ENCODE data around the gene KIF15.
"Not testable (repeated sequence)": the region's sequence is repeated elsewhere in the genome, so short reads cannot be mapped to it uniquely, and the experiment has no call there.

The KIF15 gene

DNA sequence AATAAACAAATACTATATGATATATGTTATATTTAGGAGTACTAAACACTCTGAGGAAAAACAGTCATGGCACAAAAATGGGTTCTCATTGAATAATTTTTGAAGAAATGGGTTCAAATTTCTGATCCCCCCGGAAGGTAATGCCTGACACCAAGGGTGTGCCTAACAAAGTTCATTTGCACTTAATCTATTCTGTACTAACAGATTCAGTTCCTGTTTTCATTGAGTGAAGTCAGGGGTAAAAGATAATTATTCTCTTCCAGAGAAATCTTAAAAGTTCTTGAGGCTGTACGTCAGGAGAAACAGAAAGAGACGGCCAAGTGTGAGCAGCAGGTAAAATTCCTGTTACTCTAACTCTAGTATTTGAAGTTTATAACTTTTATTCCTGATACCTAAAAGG is 65.6 kb downstream of the KIF15 start:
- DNase-seq (ENCODE audit: low read depth), result no peak

DNA sequence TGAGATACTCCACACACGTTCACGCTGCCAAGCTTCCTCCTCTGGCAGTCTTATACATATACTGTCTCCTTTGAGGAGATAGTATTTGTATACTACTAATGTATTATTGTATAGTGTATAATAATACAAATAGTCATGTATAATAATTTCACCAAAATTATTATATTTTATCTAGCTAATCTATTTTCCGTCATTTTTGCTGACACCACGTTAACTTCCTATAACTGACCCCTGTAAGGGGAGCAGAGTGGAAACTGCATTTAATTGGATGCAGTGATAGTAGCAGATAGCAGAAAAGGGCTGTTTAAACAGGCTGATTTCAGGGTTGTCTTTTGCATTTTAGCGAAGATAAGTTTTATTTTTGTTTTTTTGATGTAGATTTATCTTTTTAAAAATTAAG is 69.6 kb downstream of the KIF15 start:
- no peak for DNase-seq (ENCODE audit: low read depth)

DNA sequence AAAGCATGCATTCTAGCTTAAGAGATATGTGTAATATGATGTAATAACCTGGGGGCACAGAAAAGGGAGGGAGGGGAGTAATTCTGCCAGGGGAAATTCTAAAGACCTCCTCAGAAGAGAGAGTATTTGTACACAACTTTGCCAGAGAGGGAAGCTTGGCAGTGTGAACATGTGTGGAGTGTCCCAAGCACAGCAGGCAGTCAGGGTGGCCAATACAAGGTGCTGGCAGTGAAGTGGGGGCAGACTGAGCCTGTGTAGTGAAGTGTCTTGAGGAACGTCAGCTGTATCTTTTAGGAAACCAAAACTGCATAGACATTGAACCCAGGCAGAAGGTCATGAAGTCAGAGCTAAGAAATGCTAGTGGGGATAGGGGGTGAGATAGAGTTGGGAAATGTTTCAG is 70.4 kb downstream of the KIF15 start:
- no peak for DNase-seq (ENCODE audit: low read depth)

DNA sequence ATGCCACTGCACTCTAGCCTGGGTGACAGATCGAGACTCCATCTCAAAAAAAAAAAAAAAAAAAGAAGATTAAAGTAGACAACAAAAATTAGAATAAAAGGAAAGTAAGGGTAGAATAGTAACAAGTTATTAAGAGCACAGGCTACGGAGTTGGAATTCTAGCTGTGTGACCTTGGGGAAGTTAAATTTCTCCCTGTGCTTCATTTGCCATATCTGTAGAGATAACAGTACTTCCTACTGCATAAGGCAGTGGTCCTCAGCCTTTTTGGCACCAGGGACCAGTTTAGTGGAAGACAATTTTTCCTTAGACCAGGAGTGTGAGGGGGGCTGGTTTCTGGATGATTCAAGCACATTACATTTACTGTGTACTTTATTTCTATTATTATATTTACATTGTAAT is 71.4 kb downstream of the KIF15 start:
- no peak for DNase-seq (ENCODE audit: low read depth)

DNA sequence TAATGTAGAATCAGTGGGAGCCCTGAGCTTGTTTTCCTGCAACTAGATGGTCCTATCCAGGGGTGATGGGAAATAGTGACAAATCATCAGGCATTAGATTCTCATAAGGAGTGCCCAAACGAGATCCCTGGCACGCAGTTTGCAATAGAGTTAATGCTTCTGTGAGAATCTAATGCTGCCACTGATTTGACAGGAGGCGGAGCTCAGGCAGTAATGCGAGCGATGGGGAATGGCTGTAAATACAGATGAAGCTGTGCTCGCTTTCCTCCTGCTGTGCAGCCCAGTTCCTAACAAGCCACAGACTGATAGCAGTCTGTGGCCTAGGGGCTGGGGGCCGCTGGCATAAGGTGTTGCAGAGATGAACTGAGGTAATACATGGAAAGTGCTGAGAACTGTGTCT is 71.8 kb downstream of the KIF15 start:
- DNase-seq (ENCODE audit: low read depth), result no peak

DNA sequence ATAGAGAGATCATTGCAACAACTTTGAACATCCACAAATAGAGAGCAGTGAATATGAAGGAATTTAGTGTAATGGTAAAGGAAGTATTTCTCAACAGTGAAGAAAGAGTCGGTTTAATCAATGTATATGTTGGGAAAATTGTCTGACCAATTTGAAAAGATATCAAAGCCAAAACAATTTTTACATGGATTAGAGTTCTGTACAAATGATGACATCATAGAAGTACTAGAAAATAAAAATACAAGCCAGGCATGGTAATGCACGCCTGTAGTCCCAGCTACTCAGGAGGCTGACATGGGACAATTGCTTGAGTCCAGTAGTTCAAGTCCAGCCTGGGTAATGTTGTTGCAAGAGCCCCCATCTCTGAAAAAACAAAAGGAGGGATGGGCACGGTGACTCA is 74.1 kb downstream of the KIF15 start:
- DNase-seq (ENCODE audit: low read depth), result no peak

DNA sequence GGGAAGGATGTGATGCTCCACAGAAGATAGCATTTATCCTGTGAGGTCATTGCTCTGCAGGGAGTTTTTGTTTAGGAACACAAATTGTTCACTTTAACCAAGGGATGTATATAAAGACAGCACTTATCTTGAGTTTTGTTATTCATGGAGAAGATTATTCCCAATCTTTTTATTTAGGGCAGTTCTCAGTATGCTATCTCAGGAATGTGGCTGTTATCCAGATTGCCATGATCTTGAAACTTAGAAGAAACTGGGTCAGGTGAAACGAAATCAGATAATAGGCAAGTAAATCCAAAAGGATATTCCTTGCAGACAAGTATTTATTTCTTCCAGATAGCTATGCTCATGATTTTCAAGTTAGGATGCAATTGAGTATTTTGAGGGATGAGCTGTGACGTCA is 80.8 kb downstream of the KIF15 start:
- DNase-seq (ENCODE audit: low read depth), result no peak

DNA sequence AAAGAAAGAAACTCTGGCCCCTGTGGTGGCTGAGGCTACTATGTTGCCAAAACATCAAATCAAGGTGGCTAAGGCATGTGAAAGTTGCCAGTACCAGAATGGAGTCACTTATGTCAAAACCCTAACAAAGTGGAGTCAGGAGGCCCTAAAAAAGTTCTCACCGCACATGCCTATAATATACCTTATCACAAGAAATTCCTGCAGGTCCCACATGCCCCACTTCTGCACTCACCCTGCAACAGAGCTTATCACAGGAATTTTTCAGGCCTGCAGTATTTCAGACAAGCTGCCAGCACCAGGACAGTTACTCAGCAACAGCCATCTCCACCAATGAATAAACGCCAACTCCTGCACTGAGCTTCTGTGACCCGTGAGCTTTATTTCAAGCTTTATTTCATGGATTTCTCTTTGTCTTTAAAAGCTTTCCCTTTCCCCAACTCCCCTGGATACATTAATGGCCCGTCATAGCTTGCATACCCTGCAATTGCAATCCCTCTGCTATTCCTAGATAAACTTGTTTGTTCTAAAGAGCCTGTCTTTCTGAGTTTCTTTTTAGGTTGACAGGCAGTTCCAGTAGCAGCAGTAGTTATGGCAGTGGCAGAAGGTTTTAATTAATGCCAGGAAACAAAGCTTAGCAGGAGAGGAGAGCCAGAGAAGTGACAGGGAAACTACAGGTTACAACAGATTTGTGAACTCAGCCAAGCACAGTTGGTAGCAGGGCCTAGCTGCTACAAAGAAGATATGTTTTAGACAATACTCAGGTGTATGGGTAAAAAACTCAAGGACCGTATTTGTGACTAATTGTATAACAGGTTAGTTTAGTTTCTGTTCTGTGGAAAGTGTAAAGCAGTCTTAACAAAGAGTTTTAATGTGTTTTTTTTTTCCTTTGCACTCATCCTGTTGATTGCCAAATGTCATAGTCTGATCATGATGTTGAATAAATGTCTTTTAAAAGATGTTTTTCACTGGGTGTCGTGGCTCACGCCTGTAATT is 84.2 kb downstream of the KIF15 start:
- no peak for DNase-seq (ENCODE audit: low read depth)

DNA sequence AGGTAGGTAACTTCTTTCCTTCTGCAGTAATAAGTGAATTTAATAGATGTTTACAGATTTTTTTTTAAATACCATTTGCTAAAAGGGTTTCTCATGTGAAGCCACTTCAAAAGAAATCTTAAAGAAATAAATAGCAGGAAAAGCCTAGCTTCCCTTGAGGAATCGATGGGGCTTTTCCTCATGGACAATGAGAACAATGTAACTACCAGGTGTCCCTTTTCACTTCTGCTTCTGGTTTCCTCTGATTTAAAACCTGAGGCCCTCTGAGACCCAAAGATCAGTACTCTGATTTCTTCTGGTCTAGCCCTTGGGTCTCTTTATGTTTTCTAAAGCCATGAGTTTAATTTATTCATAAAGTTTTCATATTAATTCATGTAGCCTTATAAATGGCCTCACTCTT is 87.0 kb downstream of the KIF15 start:
- DNase-seq (ENCODE audit: low read depth), result no peak

DNA sequence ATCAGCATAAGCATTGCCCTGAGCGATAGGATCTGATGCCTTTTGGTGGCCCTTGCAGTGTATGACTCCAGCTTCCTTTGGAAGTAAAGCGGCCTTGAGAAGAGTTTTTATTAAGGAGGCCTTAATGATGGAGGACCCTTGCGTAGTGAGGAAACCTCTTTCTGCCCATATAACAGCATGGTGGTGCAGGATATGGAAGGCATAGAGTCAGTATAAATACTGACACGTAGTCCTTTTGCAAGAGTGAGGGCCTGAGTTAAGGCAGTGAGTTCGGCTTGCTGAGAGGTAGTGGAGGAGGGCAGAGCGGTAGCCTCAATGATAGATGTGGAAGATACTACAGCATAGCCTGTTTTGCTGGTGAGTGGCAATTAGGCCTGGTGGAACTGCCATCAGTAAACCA is 95.1 kb downstream of the KIF15 start:
- DNase-seq (ENCODE audit: low read depth), result not testable (repeated sequence)

DNA sequence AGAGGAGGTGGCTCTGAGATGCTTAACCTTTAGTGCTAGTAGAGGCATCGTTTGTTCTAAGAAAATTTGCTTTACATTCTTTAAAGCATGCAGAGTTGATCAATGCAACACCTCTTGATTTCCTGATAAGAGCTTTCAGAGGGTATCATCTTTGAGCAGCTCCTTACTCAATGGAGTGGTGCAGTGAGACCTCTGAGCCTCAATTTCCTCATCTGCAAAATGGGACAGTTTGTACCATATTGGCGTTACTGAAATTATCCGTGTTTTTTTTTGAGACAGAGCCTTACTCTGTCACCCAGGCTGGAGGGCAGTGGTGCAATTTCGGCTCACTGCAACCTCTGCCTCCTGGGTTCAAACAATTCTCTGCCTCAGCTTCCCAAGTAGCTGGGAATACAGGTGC is 98.5 kb downstream of the KIF15 start:
- DNase-seq (ENCODE audit: low read depth), result no peak

DNA sequence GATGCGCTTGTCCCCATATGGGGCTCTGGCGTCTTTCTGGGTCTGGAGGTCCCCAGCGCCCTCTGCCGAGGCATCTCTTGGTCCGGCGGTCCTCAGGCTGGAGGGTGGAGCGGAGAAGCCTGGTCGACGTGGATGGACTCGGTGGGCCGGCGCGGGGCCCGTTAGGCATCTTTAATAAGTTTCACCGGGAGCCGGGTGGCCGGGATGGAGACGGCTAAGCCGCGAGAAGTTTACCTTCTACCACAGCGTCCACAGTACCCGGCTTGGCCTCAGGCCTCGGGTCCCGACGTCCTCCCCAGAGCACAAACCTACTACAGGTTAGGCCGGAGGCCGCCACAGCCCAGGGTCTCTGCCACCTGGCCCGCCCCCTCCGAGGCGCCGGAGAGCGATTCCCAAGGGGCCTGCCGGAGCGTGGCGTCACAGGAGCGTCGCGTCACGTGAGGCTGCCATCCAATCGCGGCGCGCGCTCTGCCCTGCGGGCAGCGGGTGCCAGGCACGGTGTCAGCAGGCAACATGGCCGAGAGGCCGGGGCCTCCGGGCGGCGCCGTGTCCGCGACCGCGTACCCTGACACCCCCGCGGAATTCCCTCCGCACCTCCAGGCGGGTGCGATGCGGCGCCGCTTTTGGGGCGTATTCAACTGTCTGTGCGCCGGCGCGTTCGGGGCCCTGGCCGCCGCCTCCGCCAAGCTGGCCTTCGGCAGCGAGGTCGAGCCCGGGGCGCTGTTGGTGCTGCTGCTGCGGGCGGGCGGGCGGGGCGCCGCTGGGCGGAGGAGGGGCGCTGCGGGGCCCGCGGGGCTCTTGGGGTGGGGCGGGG is 100.0 kb downstream of the KIF15 start, which contains the start of gene TMEM42:
Gene TMEM42 (plus strand): TSS at position 501 of the 814 bp plus-strand sequence. CDS start 13 bp downstream, at position 514.
- peak; percentile 88 for DNase-seq (ENCODE audit: low read depth)

DNA sequence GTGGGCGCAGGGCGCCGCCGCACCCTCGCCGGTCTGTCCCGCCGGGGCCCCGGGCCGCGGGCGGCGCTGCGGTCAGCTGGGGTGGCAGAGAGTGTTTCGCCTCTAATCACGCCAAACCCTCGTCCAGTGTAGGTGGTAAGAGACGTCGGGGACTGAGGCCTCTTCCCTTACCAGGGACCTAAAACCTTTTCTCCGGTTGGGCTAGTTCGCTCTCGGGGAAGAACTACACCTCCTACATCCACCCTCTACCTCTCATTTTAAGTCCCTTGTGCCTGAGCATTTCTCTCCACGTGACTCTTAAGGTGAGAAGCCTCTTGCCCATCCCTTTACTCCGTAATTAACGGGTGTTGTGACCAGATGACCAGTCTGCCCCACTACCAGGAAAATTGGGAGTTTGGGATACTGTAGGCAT is 100.6 kb downstream of the KIF15 start:
- DNase-seq (ENCODE audit: low read depth), result no peak

DNA sequence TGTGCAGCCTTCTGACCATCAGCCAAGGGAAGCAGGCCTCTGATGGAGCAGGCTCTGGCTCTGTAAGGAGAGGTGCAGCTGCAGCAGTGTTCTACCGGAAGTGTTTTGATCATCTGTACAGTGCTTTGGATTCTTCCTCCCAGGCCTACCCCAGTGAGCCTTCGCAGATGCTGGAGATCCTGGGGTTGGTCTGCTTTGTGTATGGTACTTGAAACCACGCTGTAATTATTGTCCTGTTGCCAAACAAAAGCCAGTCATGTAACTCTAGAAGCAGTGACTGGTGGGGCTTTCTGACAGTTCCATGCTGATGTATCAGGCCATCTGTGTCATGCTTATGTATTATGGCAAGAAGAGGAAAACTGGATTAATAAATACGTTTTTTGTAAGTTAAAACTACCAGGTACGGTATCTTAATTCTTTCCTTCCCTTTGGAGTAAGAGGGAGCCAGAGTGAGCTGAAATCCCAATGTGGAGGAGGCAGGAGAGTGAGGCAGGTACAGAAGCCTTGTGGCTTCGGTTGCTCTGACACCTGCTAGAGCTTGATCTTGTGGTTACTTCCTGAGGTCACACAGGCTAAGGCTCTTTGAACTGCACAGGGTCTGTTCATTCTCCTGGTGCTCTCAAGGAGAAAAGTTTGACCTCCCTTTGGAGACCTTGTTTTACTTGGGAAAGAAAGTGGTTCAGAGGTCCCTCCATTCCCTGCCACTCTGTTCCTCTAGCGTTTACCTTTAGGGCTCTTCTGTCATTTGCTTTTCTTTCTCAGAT is 103.9 kb downstream of the KIF15 start:
- DNase-seq (ENCODE audit: low read depth), result no peak

DNA sequence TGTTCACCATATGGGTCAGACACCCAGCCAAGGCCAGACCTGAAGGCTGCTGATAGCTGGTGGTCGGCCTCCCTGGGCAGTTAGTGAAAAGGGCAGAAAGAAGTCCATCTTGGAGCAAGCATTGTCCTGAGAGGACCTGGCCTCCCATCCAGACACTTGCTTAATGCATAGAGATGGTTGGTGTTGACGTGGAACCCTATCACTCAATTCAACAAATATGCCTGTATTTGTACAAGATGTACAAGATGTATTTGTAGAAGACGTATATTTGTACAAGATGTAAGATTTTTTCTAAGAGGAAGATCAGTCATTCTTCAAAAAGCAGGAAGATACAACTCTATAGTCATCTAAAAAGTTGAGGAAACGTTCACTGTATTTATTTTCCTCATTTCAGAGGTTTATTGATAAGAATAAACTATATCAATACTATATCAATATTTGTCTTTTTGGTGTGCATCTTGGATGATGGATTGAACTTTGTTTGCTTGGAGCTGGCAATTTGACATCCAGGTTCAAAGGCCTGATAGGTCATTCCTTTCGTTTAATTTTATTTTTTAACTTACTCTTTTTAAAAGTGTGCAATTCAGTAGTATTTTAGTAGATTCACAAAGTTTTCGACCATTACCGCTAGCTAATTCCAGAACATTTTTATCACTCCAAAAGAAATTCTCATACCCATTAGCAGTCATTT is 106.0 kb downstream of the KIF15 start:
- DNase-seq (ENCODE audit: low read depth), result no peak

DNA sequence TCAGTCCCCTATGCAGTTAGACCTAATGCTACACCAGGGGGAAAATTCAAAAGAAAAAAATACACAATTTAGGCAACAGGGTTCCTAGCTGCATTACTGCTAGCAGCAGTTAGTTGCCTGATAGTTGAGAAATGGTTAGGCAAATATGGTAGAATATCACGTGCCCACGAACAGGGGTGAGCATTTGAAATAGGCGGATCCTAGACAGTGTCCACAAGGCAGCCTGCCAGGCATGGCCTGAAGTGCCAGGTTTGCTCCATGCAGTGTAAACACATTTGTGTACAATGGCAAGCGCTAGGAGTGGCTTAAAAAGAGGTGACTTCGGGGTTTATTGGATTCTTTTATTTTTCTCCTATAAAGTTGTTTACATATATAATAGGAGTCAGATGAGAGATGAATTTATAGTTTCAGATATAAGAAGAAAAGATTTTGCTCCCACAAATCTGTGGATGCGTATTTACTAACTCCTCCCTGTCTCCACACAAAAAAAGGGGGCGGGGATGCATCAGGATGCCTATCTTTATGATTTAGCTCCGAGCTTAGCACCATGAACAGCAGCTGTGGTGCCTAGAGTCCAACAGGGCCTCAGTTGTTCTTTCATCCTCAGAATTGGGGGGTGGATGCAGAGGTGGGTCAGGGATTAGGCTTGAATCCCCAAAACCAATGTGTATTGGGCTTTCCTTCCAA is 108.9 kb downstream of the KIF15 start:
- DNase-seq (ENCODE audit: low read depth), result no peak

DNA sequence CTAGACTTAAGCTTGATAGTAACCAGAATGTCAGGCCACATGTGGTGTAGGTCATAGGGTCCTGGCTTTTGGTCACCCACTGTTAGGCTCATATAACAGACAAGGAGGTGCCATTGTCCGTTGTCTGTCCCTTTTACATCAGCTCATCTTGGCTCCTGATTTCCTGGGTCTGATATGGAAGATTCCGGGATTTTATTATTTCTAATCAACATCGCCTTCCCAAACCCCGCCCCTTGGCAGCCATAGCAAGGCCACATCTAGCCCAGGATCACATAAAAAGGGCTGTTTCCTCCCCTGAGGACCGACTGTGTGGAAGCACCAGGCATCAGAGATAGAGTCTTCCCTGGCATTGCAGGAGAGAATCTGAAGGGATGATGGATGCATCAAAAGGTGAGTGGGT is 112.7 kb downstream of the KIF15 start, which contains the start of gene TGM4:
Gene TGM4 (plus strand): TSS at position 301 of the 400 bp plus-strand sequence. CDS start 71 bp downstream, at position 372.
- no peak for DNase-seq (ENCODE audit: low read depth)

DNA sequence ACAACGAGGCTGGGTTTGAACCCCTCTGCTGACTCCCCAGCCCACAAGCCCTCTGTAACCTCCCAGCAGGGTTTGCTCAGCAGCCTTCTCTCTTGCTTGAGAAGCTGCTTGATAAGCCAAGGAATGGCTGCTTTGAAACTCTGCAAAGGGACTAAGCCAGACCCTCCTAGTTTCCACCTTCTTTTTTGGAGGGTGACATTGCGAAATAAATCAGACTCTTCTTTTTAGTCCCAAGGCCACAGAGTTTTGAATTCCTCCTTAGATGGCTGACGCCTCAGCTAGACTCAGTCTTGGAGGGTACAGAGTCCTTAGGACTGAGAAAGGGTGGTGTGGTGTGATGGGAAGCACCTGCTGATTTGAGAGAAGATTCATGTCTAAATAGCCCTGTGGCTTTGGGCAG is 114.0 kb downstream of the KIF15 start:
- DNase-seq (ENCODE audit: low read depth), result no peak

DNA sequence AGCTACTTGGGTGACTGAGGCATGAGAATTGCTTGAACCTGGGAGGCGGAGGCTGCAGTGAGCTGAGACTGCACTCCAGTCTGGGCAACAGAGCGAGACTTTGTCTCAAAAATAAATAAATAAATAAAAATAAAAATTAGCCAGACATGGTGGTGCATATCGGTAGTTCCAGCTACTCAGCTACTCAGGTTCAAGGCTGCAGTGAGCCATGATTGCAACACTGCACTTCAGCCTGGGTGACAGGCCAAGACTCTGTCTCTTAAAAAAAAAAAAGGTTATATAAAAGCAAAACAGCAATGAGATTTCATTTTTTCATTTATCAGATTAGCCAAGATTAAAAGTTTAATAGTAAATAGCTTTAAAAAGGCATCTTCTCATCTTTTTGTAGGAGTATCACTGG is 115.7 kb downstream of the KIF15 start:
- DNase-seq (ENCODE audit: low read depth), result no peak

DNA sequence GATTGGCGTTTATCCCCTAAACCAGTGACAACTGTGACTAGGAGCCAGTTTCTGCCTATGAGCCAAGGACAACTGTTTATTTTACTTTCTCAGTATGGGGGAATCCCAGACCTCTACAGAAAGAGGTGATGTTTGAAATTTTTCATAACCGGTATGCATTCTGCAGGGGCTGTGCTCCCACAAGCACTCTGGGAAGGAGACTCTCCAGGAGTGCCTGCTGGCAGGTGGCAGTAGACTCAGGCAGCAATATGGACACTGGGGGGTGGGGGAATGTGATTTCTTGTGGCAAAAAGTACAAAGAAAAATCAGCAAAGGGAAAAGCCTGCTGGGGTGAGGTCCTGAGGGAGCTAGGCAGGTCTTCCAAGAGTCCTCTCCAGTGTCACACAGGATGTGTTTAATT is 118.7 kb downstream of the KIF15 start:
- DNase-seq (ENCODE audit: low read depth), result no peak

All from stimulated activated CD4-positive, alpha-beta T cell treated with anti-CD3 and anti-CD28 coated beads, Interleukin-2, amount 100 ng/mL, for 4 hours (primary cell).